ENCODE results near the gene RPS6KB1. TPM values are rescaled to one million over a fixed set of nuclear protein-coding genes. Genes with fewer than 3 reads are reported as not detected.

RPS6KB1 gene
- total RNA-seq, 1 experiment from 2014 or later = 21.6 TPM

DNA sequence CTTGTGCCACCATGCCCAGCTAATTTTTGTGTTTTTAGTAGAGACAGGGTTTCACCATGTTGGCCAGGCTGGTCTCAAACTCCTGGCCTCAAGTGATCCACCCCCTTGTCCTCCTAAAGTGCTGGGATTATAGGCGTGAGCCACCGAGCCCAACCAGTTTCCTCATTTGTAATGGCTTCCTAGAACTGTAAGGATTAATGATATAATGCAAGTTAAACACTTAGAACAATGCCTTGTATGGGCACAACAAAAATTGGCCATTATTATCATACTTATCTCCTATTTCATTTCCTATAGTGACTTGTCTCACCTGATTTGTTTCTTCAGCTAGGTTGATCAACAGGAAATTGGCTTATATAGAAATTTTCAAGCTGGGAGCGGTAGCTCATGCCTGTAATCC, 14.3 kb upstream of the RPS6KB1 start:
- H3K27ac Mint-ChIP-seq = no peak overlapping the region
- TF ChIP-seq NR3C1 (CRISPR knock-in tag; conservative IDR thresholded peaks at IDR 0.05; ENCODE audit: low read depth) (no peak), ZNF263 (CRISPR knock-in tag; IDR thresholded peaks at IDR 0.05; ENCODE audit: low read depth) (no peak), CREM (CRISPR knock-in tag; IDR thresholded peaks at IDR 0.05) (no peak), HMGA2 (CRISPR knock-in tag; IDR thresholded peaks at IDR 0.05) (no peak), ZNF219 (CRISPR knock-in tag; IDR thresholded peaks at IDR 0.05; ENCODE audit: borderline replicate concordance) (no peak), ZNF671 (CRISPR knock-in tag; IDR thresholded peaks at IDR 0.05) (no peak)
- TF ChIP-seq, protein P1, sequence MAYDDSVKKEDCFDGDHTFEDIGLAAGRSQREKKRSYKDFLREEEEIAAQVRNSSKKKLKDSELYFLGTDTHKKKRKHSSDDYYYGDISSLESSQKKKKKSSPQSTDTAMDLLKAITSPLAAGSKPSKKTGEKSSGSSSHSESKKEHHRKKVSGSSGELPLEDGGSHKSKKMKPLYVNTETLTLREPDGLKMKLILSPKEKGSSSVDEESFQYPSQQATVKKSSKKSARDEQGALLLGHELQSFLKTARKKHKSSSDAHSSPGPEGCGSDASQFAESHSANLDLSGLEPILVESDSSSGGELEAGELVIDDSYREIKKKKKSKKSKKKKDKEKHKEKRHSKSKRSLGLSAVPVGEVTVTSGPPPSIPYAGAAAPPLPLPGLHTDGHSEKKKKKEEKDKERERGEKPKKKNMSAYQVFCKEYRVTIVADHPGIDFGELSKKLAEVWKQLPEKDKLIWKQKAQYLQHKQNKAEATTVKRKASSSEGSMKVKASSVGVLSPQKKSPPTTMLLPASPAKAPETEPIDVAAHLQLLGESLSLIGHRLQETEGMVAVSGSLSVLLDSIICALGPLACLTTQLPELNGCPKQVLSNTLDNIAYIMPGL (CRISPR knock-in tag; IDR thresholded peaks at IDR 0.05) = no peak
- TF ChIP-seq, protein P2, sequence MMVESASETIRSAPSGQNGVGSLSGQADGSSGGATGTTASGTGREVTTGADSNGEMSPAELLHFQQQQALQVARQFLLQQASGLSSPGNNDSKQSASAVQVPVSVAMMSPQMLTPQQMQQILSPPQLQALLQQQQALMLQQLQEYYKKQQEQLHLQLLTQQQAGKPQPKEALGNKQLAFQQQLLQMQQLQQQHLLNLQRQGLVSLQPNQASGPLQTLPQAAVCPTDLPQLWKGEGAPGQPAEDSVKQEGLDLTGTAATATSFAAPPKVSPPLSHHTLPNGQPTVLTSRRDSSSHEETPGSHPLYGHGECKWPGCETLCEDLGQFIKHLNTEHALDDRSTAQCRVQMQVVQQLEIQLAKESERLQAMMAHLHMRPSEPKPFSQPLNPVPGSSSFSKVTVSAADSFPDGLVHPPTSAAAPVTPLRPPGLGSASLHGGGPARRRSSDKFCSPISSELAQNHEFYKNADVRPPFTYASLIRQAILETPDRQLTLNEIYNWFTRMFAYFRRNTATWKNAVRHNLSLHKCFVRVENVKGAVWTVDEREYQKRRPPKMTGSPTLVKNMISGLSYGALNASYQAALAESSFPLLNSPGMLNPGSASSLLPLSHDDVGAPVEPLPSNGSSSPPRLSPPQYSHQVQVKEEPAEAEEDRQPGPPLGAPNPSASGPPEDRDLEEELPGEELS (CRISPR knock-in tag; IDR thresholded peaks at IDR 0.05) = no peak
- TF ChIP-seq, protein P3, sequence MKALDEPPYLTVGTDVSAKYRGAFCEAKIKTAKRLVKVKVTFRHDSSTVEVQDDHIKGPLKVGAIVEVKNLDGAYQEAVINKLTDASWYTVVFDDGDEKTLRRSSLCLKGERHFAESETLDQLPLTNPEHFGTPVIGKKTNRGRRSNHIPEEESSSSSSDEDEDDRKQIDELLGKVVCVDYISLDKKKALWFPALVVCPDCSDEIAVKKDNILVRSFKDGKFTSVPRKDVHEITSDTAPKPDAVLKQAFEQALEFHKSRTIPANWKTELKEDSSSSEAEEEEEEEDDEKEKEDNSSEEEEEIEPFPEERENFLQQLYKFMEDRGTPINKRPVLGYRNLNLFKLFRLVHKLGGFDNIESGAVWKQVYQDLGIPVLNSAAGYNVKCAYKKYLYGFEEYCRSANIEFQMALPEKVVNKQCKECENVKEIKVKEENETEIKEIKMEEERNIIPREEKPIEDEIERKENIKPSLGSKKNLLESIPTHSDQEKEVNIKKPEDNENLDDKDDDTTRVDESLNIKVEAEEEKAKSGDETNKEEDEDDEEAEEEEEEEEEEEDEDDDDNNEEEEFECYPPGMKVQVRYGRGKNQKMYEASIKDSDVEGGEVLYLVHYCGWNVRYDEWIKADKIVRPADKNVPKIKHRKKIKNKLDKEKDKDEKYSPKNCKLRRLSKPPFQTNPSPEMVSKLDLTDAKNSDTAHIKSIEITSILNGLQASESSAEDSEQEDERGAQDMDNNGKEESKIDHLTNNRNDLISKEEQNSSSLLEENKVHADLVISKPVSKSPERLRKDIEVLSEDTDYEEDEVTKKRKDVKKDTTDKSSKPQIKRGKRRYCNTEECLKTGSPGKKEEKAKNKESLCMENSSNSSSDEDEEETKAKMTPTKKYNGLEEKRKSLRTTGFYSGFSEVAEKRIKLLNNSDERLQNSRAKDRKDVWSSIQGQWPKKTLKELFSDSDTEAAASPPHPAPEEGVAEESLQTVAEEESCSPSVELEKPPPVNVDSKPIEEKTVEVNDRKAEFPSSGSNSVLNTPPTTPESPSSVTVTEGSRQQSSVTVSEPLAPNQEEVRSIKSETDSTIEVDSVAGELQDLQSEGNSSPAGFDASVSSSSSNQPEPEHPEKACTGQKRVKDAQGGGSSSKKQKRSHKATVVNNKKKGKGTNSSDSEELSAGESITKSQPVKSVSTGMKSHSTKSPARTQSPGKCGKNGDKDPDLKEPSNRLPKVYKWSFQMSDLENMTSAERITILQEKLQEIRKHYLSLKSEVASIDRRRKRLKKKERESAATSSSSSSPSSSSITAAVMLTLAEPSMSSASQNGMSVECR (CRISPR knock-in tag; IDR thresholded peaks at IDR 0.05; ENCODE audit: borderline replicate concordance) = no peak
- TF ChIP-seq, protein P4, sequence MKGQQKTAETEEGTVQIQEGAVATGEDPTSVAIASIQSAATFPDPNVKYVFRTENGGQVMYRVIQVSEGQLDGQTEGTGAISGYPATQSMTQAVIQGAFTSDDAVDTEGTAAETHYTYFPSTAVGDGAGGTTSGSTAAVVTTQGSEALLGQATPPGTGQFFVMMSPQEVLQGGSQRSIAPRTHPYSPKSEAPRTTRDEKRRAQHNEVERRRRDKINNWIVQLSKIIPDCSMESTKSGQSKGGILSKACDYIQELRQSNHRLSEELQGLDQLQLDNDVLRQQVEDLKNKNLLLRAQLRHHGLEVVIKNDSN (CRISPR knock-in tag; IDR thresholded peaks at IDR 0.05) = no peak
- TF ChIP-seq, protein P5, sequence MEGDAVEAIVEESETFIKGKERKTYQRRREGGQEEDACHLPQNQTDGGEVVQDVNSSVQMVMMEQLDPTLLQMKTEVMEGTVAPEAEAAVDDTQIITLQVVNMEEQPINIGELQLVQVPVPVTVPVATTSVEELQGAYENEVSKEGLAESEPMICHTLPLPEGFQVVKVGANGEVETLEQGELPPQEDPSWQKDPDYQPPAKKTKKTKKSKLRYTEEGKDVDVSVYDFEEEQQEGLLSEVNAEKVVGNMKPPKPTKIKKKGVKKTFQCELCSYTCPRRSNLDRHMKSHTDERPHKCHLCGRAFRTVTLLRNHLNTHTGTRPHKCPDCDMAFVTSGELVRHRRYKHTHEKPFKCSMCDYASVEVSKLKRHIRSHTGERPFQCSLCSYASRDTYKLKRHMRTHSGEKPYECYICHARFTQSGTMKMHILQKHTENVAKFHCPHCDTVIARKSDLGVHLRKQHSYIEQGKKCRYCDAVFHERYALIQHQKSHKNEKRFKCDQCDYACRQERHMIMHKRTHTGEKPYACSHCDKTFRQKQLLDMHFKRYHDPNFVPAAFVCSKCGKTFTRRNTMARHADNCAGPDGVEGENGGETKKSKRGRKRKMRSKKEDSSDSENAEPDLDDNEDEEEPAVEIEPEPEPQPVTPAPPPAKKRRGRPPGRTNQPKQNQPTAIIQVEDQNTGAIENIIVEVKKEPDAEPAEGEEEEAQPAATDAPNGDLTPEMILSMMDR (IDR thresholded peaks at IDR 0.05) = no peak
- ChIA-PET POLR2A (no interaction called here), CTCF (no interaction called here)
- no peak overlapping the region for H3K4me3 Mint-ChIP-seq
- no peaks in the 10 kb centered on the region for H3K27me3 Mint-ChIP-seq (ENCODE audit: low read depth)
- no peaks in the 10 kb centered on the region for H3K9me3 Mint-ChIP-seq
- ATAC-seq = no peak
- H3K36me3 Mint-ChIP-seq = peaks cover 20% of the 10 kb centered on the region
- H3K4me1 Mint-ChIP-seq = no peaks in the 10 kb centered on the region
- DNase-seq (ENCODE audit: low spot score) = no peak

DNA sequence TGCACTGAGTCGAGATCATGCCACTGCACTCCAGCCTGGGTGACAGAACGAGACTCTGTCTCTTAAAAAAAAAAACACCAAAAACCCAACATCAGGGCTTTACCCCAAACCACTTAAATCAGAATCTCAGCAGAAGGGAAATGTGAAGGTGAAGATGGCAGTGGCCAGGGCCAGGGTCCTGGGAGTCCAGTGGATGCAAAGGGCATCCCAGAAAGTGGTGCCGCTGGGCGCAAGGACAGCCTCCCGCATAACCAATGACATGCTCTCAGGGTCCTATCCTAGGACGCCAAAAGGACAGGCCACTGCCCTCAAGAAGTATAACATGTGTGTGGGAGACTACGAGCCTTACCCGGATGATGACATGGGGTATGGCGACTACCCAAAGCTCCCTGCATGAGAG, 8.1 kb upstream of the RPS6KB1 start:
- no peaks in the 10 kb centered on the region for H3K4me1 Mint-ChIP-seq
- no peak overlapping the region for H3K27ac Mint-ChIP-seq
- ChIA-PET POLR2A (no interaction called here), CTCF (no interaction called here)
- DNase-seq (ENCODE audit: low spot score) (no peak), ATAC-seq (no peak)
- no peaks in the 10 kb centered on the region for H3K27me3 Mint-ChIP-seq (ENCODE audit: low read depth)
- H3K4me3 Mint-ChIP-seq = no peak overlapping the region
- TF ChIP-seq RELA (CRISPR knock-in tag; IDR thresholded peaks at IDR 0.05; ENCODE audit: borderline replicate concordance) (no peak), FOXJ3 (CRISPR knock-in tag; IDR thresholded peaks at IDR 0.05; ENCODE audit: borderline replicate concordance) (no peak), KAT7 (CRISPR knock-in tag; IDR thresholded peaks at IDR 0.05; ENCODE audit: borderline replicate concordance) (no peak), ATF1 (CRISPR knock-in tag; IDR thresholded peaks at IDR 0.05) (no peak), JAZF1 (CRISPR knock-in tag; IDR thresholded peaks at IDR 0.05) (no peak), PRRX2 (CRISPR knock-in tag; IDR thresholded peaks at IDR 0.05) (no peak), ZNF138 (CRISPR knock-in tag; conservative IDR thresholded peaks at IDR 0.05) (no peak), SP1 (CRISPR knock-in tag; conservative IDR thresholded peaks at IDR 0.05) (no peak)
- TF ChIP-seq, protein P1 (CRISPR knock-in tag; IDR thresholded peaks at IDR 0.05) = no peak
- TF ChIP-seq, protein P6, sequence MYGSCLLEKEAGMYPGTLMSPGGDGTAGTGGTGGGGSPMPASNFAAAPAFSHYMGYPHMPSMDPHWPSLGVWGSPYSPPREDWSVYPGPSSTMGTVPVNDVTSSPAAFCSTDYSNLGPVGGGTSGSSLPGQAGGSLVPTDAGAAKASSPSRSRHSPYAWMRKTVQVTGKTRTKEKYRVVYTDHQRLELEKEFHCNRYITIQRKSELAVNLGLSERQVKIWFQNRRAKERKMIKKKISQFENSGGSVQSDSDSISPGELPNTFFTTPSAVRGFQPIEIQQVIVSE (CRISPR knock-in tag; IDR thresholded peaks at IDR 0.05; ENCODE audit: borderline replicate concordance) = no peak
- TF ChIP-seq, protein P7, sequence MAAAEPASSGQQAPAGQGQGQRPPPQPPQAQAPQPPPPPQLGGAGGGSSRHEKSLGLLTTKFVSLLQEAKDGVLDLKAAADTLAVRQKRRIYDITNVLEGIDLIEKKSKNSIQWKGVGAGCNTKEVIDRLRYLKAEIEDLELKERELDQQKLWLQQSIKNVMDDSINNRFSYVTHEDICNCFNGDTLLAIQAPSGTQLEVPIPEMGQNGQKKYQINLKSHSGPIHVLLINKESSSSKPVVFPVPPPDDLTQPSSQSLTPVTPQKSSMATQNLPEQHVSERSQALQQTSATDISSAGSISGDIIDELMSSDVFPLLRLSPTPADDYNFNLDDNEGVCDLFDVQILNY (CRISPR knock-in tag; IDR thresholded peaks at IDR 0.05) = no peak
- peaks cover 31% of the 10 kb centered on the region for H3K36me3 Mint-ChIP-seq
- H3K9me3 Mint-ChIP-seq = no peaks in the 10 kb centered on the region
